ENCODE data around the gene FBXW11. TPM values are rescaled to one million over a fixed set of nuclear protein-coding genes. Genes with fewer than 3 reads are reported as not detected.

Gene FBXW11
- total and polyA plus RNA-seq, 2 donors (not counting 1 experiment from before 2014, with no cell fraction given) = 19.7 to 62.4 TPM

DNA sequence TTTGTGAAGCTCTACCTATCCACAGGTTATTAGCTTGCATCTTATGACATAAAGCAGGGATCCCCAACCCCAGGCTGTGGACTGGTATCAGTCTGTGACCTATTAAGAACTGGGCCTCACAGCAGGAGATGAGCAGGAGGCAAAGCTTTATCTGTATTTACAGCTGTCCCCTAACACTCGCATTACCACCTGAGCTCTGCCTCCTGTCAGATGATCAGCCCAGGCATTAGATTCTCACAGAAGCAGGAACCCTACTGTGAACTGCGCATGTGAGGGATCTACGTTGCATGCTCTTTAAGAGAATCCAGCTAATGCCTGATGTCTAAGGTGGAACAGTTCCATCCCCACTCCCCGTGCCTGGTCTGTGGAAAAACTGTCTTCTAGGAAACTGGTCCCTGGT is 19.7 kb downstream of the FBXW11 start:
- Mint-ChIP-seq H3K27ac (peak overlapping the region; percentile 11), H3K4me1 (peaks cover 70% of the 10 kb centered on the region), H3K9me3 (ENCODE audit: insufficient read depth) (no peaks in the 10 kb centered on the region), H3K27me3 (no peaks in the 10 kb centered on the region), H3K4me3 (no peak overlapping the region)
- Histone ChIP-seq H3K27me3 (replicated peaks in 1 of 4; ENCODE audit: control extremely low read depth in 1 of 4, control insufficient read depth in 3 of 4, insufficient read depth in 4 of 4, low read length in 3 of 4) (no peaks in the 10 kb centered on the region), H3K4me1 (ENCODE audit: control insufficient read depth in 2 of 2, insufficient read depth in 2 of 2, low read length in 2 of 2) (peaks cover 47 to 56% of the 10 kb centered on the region in 2 donors), H3K9ac (ENCODE audit: low read length) (no peak overlapping the region), H3K9me3 (ENCODE audit: control extremely low read depth in 1 of 3, control insufficient read depth in 2 of 3, insufficient read depth in 1 of 3, low read length in 2 of 3) (no peaks in the 10 kb centered on the region), H3K4me2 (replicated peaks; ENCODE audit: low read depth, low read length, poor library complexity, severe bottlenecking) (no peak overlapping the region), H3K4me3 (ENCODE audit: control extremely low read depth in 1 of 5, extremely low read depth in 1 of 5, insufficient read depth in 1 of 5, low read depth in 2 of 5, low read length in 4 of 5) (no peak overlapping the region), H2AFZ (ENCODE audit: insufficient read depth, low read depth, low read length, poor library complexity, severe bottlenecking) (no peak overlapping the region), H3K36me3 (replicated peaks in 1 of 2; ENCODE audit: control extremely low read depth in 1 of 2, control insufficient read depth in 1 of 2, extremely low read depth in 1 of 2, insufficient read depth in 2 of 2, low read length in 1 of 2) (peaks cover 1 to 8% of the 10 kb centered on the region in 2 experiments), H3K79me2 (ENCODE audit: control insufficient read depth, insufficient read depth, low read length) (peaks cover 99% of the 10 kb centered on the region), H3K27ac (ENCODE audit: low read length in 2 of 2) (no peak overlapping the region), H4K20me1 (ENCODE audit: control insufficient read depth, insufficient read depth, low read length, poor library complexity, severe bottlenecking) (peaks cover 23% of the 10 kb centered on the region)
- no peak for DNase-seq
- intact Hi-C loops (cut with micrococcal nuclease) = loop anchor here (5.0 kb wide), 1 partner anchor 34 kb away; no protein-coding TSS in a partner anchor
- POLR2A ChIA-PET = no interaction called here
- TF ChIP-seq EZH2 (IDR thresholded peaks at IDR 0.05; ENCODE audit: borderline replicate concordance, insufficient read depth, low read depth, low read length, poor library complexity, severe bottlenecking) = no peak
- TF ChIP-seq, protein P1, sequence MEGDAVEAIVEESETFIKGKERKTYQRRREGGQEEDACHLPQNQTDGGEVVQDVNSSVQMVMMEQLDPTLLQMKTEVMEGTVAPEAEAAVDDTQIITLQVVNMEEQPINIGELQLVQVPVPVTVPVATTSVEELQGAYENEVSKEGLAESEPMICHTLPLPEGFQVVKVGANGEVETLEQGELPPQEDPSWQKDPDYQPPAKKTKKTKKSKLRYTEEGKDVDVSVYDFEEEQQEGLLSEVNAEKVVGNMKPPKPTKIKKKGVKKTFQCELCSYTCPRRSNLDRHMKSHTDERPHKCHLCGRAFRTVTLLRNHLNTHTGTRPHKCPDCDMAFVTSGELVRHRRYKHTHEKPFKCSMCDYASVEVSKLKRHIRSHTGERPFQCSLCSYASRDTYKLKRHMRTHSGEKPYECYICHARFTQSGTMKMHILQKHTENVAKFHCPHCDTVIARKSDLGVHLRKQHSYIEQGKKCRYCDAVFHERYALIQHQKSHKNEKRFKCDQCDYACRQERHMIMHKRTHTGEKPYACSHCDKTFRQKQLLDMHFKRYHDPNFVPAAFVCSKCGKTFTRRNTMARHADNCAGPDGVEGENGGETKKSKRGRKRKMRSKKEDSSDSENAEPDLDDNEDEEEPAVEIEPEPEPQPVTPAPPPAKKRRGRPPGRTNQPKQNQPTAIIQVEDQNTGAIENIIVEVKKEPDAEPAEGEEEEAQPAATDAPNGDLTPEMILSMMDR (IDR thresholded peaks at IDR 0.05) = no peak
- 96% methylated on average over 4 of the region's 4 CpGs for WGBS (ENCODE audit: insufficient coverage)
- ATAC-seq (ENCODE audit: low read depth) = no peak
- CTCF ChIA-PET = interaction anchor here (1.4 to 1.6 kb wide), 2 partner anchors 17 to 75 kb away, joined by 4 to 5 read pairs; no protein-coding TSS in a partner anchor

DNA sequence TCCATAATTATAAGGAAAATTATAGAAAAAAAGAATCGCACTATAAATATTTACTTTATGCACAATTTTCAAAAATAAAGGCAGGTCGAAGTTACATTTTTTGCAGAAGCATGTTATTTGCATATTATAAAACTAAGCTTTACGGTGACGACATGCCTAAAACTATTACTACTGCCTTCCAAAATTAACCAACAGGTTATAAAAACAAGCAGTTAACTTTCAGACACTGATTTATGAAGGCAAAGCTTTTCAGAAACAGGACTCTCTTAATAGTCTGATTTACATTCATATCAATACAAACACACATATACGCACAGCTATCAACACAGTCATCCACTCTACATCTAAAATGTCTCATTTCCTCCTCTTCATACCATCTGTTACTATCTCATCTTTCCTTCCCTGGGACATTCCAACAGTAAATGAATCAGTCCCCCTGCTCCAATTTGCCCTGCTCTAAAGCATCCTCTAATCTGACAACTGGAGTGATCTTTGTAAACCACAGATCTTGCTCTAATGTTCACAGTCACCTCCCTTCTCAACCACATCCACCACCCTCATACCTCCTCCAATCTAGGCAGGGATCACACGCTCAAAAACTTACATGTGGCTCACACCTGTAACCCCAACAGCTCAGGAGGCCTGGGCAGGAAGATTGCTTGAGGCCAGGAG is 21.6 kb downstream of the FBXW11 start:
- Histone ChIP-seq H3K4me1 (ENCODE audit: control insufficient read depth in 2 of 2, insufficient read depth in 2 of 2, low read length in 2 of 2) (peaks cover 52 to 64% of the 10 kb centered on the region in 2 donors), H4K20me1 (ENCODE audit: control insufficient read depth, insufficient read depth, low read length, poor library complexity, severe bottlenecking) (peaks cover 23% of the 10 kb centered on the region), H3K9me3 (ENCODE audit: control extremely low read depth in 1 of 3, control insufficient read depth in 2 of 3, insufficient read depth in 1 of 3, low read length in 2 of 3) (peaks cover 0 to 7% (median 0%) of the 10 kb centered on the region in 3 donors), H3K4me3 (ENCODE audit: control extremely low read depth in 1 of 5, extremely low read depth in 1 of 5, insufficient read depth in 1 of 5, low read depth in 2 of 5, low read length in 4 of 5) (peak overlapping the region in 1 of 5 experiments; percentile 1), H3K79me2 (ENCODE audit: control insufficient read depth, insufficient read depth, low read length) (peaks cover 99% of the 10 kb centered on the region), H3K4me2 (replicated peaks; ENCODE audit: low read depth, low read length, poor library complexity, severe bottlenecking) (peak overlapping the region; percentile 7), H3K27ac (ENCODE audit: low read length in 2 of 2) (peak overlapping the region in 1 of 2 donors; percentile 51), H3K27me3 (replicated peaks in 1 of 4; ENCODE audit: control extremely low read depth in 1 of 4, control insufficient read depth in 3 of 4, insufficient read depth in 4 of 4, low read length in 3 of 4) (no peaks in the 10 kb centered on the region), H3K9ac (ENCODE audit: low read length) (no peak overlapping the region), H3K36me3 (replicated peaks in 1 of 2; ENCODE audit: control extremely low read depth in 1 of 2, control insufficient read depth in 1 of 2, extremely low read depth in 1 of 2, insufficient read depth in 2 of 2, low read length in 1 of 2) (no peaks in the 10 kb centered on the region), H2AFZ (ENCODE audit: insufficient read depth, low read depth, low read length, poor library complexity, severe bottlenecking) (no peak overlapping the region)
- Mint-ChIP-seq H3K27me3 (no peaks in the 10 kb centered on the region), H3K27ac (peak overlapping the region; percentile 64), H3K9me3 (ENCODE audit: insufficient read depth) (peaks cover 1% of the 10 kb centered on the region), H3K4me3 (peak overlapping the region; percentile 44), H3K4me1 (peaks cover 67% of the 10 kb centered on the region)
- CTCF ChIA-PET = interaction anchor here (0.8 to 1.6 kb wide), 3 partner anchors 11 to 73 kb away, joined by 3 to 4 read pairs (median 3); no protein-coding TSS in a partner anchor
- intact Hi-C loops (cut with micrococcal nuclease) = loop anchor here (5.0 kb wide), 1 partner anchor 33 kb away; no protein-coding TSS in a partner anchor
- 25% methylated on average over 2 of the region's 6 CpGs for WGBS (ENCODE audit: insufficient coverage)
- no peak for DNase-seq
- TF ChIP-seq, protein P1 (IDR thresholded peaks at IDR 0.05) = no peak
- no peak for TF ChIP-seq EZH2 (IDR thresholded peaks at IDR 0.05; ENCODE audit: borderline replicate concordance, insufficient read depth, low read depth, low read length, poor library complexity, severe bottlenecking)
- POLR2A ChIA-PET = interaction anchor here (0.6 to 1.4 kb wide), 2 partner anchors 14 to 22 kb away, joined by 4 to 6 read pairs; partner anchors contain the start of gene FBXW11
- ATAC-seq (ENCODE audit: low read depth) = no peak
